Fibroblast of villous mesenchyme (primary cell): ENCODE data around the gene TAF4. TPM values are rescaled to one million over a fixed set of nuclear protein-coding genes. Genes with fewer than 3 reads are reported as not detected.

Source experiments
- DNase-seq: peaks from one replicate; pipeline ENCODE4 v3.0.0-alpha.2; 2010; ENCODE audit warnings: low read depth
- H3K4me3 ChIP-seq: 2 replicates; pipeline ENCODE4 v1.5.1; 2011; ENCODE audit warnings: low read depth, mild to moderate bottlenecking, low read length
- CTCF ChIP-seq: IDR thresholded peaks from 2 replicates; pipeline ENCODE4 v1.5.1; 2012; ENCODE audit warnings: low read depth, mild to moderate bottlenecking, low read length; ENCODE audit not compliant: insufficient read depth
- total RNA-seq: library from RNA; depleted of rRNA; stranded (reverse); fragments of >200 nt; gene quantifications from 2 replicates; pipeline ENCODE4 v1.2.3, GENCODE V29; 2012

TAF4 gene
- total RNA-seq, 1 donor: 3.0 TPM

- no peak for DNase-seq
Measured at GRCh38 chr20:61994546-61994945, 71.1 kb downstream of the TAF4 start.

GRCh38 chr20:61993058-61993457 lies 72.6 kb downstream of the TAF4 start:
- no peak overlapping the region for H3K4me3 ChIP-seq
- no peak for DNase-seq
- TF ChIP-seq CTCF: no peak

More at GRCh38 chr20:61994546-61994945, 71.1 kb downstream of the TAF4 start:
- TF ChIP-seq CTCF: no peak
- no peak overlapping the region for H3K4me3 ChIP-seq

- DNase-seq: no peak
Measured at GRCh38 chr20:61991476-61991875, 74.2 kb downstream of the TAF4 start.

GRCh38 chr20:61990484-61990883 lies 75.2 kb downstream of the TAF4 start:
- no peak for DNase-seq
- TF ChIP-seq CTCF: no peak

More at GRCh38 chr20:61991476-61991875, 74.2 kb downstream of the TAF4 start:
- H3K4me3 ChIP-seq: no peak overlapping the region
- no peak for TF ChIP-seq CTCF

GRCh38 chr20:61989741-61990140 lies 75.9 kb downstream of the TAF4 start:
- no peak overlapping the region for H3K4me3 ChIP-seq
- TF ChIP-seq CTCF: no peak
- DNase-seq: no peak

More at GRCh38 chr20:61990484-61990883, 75.2 kb downstream of the TAF4 start:
- H3K4me3 ChIP-seq: no peak overlapping the region

- DNase-seq: no peak
Measured at GRCh38 chr20:61988665-61989064, 77.0 kb downstream of the TAF4 start.

More at GRCh38 chr20:61988665-61989064, 77.0 kb downstream of the TAF4 start:
- no peak overlapping the region for H3K4me3 ChIP-seq
- no peak for TF ChIP-seq CTCF
